ENCODE data around the gene RUFY3.

DNA sequence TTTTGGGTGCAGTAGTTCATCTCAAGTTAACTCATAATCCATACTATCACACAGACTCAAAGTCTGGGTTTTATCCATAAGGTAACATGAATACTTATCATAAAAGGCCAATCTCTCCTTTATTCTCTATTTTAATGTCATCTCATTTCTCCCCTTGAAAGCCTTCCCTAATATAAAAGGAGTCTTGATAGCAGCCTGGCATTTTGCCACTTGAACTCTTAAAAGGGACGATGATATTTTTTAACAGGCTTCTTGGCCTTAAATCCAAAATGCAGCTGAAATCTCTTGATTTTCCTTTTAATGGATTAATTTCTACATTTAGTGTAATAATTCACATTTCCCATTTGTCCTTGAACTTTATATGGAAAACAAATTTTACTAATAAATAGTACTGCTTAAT lies 47.0 kb upstream of the RUFY3 start:
- no peak for TF ChIP-seq CTCF (IDR thresholded peaks at IDR 0.05)
- no peak for TF ChIP-seq TCF7L2 (IDR thresholded peaks at IDR 0.05; ENCODE audit: low read depth, low read length)
- TF ChIP-seq, protein P1, sequence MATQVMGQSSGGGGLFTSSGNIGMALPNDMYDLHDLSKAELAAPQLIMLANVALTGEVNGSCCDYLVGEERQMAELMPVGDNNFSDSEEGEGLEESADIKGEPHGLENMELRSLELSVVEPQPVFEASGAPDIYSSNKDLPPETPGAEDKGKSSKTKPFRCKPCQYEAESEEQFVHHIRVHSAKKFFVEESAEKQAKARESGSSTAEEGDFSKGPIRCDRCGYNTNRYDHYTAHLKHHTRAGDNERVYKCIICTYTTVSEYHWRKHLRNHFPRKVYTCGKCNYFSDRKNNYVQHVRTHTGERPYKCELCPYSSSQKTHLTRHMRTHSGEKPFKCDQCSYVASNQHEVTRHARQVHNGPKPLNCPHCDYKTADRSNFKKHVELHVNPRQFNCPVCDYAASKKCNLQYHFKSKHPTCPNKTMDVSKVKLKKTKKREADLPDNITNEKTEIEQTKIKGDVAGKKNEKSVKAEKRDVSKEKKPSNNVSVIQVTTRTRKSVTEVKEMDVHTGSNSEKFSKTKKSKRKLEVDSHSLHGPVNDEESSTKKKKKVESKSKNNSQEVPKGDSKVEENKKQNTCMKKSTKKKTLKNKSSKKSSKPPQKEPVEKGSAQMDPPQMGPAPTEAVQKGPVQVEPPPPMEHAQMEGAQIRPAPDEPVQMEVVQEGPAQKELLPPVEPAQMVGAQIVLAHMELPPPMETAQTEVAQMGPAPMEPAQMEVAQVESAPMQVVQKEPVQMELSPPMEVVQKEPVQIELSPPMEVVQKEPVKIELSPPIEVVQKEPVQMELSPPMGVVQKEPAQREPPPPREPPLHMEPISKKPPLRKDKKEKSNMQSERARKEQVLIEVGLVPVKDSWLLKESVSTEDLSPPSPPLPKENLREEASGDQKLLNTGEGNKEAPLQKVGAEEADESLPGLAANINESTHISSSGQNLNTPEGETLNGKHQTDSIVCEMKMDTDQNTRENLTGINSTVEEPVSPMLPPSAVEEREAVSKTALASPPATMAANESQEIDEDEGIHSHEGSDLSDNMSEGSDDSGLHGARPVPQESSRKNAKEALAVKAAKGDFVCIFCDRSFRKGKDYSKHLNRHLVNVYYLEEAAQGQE (IDR thresholded peaks at IDR 0.05; ENCODE audit: insufficient read depth in 1 of 2, low read depth in 2 of 2, low read length in 1 of 2): no peak
- no peak for TF ChIP-seq POLR2AphosphoS5 (IDR thresholded peaks at IDR 0.05; ENCODE audit: low read depth, low read length)

Data from Panc1 (cell line).